DMS153 (cell line): ENCODE results near the gene SLC44A4.
A peak's percentile ranks its signal among the peaks of the same experiment; 100 is the strongest.
"Not testable (repeated sequence)": the region's sequence is repeated elsewhere in the genome, so short reads cannot be mapped to it uniquely, and the experiment has no call there.

Source experiments
- DNase-seq: peaks from one replicate; lab custom pipeline; 2025; lab: John Stamatoyannopoulos, UW

Gene SLC44A4

GRCh38 chr6:31879901-31880300, 1.1 kb upstream of the SLC44A4 start:
- DNase-seq: no peak

- no peak for DNase-seq
Measured at GRCh38 chr6:31879143-31879542, 346 bp upstream of the SLC44A4 start.

GRCh38 chr6:31878222-31878621, 575 bp downstream of the SLC44A4 start:
- no peak for DNase-seq

- peak; percentile 62 for DNase-seq
Measured at GRCh38 chr6:31877651-31878161, 1.1 kb downstream of the SLC44A4 start.

GRCh38 chr6:31877125-31877650, 1.6 kb downstream of the SLC44A4 start:
- DNase-seq: no peak

- no peak for DNase-seq
Measured at GRCh38 chr6:31876357-31876756, 2.4 kb downstream of the SLC44A4 start.

- no peak for DNase-seq
Measured at GRCh38 chr6:31875877-31876276, 2.9 kb downstream of the SLC44A4 start.

- no peak for DNase-seq
Measured at GRCh38 chr6:31874836-31875572, 3.8 kb downstream of the SLC44A4 start.

GRCh38 chr6:31874084-31874670, 4.6 kb downstream of the SLC44A4 start:
- DNase-seq: no peak

GRCh38 chr6:31871046-31871659, 7.6 kb downstream of the SLC44A4 start:
- DNase-seq: no peak

- no peak for DNase-seq
Measured at GRCh38 chr6:31870385-31870921, 8.3 kb downstream of the SLC44A4 start.

GRCh38 chr6:31869343-31869742, 9.5 kb downstream of the SLC44A4 start:
- no peak for DNase-seq

- DNase-seq: not testable (repeated sequence)
Measured at GRCh38 chr6:31868658-31868971, 10.2 kb downstream of the SLC44A4 start.

- no peak for DNase-seq
Measured at GRCh38 chr6:31865205-31866118, 13.3 kb downstream of the SLC44A4 start.

GRCh38 chr6:31864818-31865204, 14.0 kb downstream of the SLC44A4 start:
- no peak for DNase-seq

- not testable (repeated sequence) for DNase-seq
Measured at GRCh38 chr6:31864123-31864562, 14.7 kb downstream of the SLC44A4 start.

- peak; percentile 100 for DNase-seq
Measured at GRCh38 chr6:31862344-31863235, 16.2 kb downstream of the SLC44A4 start, which contains the start of gene NEU1. NEU1 (minus strand) TSS chr6:31862821; CDS start chr6:31862776, 45 bp downstream.

- no peak for DNase-seq
Measured at GRCh38 chr6:31861919-31862343, 16.9 kb downstream of the SLC44A4 start.

- no peak for DNase-seq
Measured at GRCh38 chr6:31861150-31861549, 17.6 kb downstream of the SLC44A4 start.

- DNase-seq: no peak
Measured at GRCh38 chr6:31860349-31860748, 18.4 kb downstream of the SLC44A4 start.
